ENCODE data around the gene NNMT. TPM values are rescaled to one million over a fixed set of nuclear protein-coding genes. Genes with fewer than 3 reads are reported as not detected.

Gene NNMT
- total RNA-seq, 2 donors from 2014 or later: 83.7 to 240 TPM

DNA sequence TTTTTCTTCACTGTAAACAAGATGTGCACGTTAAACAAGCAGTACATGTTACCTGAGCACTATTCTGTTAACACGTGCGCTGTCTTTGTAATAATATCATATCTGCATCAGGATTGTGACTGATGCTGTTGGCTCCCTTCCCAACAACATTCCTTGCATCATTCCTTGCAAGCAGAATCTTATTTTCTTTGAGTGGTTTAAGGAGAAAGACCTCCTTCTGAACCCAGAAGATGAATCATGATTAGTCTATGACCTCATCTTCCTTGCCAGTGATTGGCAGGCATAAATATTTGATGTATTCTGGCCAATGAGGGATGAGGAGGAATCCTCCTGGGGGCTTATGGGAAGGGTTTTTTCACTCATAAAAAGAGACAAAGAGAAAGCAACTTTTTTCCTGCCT lies 57.9 kb downstream of the NNMT start:
- no peaks in the 10 kb centered on the region for H3K9me3 ChIP-seq
- TF ChIP-seq, protein P1, sequence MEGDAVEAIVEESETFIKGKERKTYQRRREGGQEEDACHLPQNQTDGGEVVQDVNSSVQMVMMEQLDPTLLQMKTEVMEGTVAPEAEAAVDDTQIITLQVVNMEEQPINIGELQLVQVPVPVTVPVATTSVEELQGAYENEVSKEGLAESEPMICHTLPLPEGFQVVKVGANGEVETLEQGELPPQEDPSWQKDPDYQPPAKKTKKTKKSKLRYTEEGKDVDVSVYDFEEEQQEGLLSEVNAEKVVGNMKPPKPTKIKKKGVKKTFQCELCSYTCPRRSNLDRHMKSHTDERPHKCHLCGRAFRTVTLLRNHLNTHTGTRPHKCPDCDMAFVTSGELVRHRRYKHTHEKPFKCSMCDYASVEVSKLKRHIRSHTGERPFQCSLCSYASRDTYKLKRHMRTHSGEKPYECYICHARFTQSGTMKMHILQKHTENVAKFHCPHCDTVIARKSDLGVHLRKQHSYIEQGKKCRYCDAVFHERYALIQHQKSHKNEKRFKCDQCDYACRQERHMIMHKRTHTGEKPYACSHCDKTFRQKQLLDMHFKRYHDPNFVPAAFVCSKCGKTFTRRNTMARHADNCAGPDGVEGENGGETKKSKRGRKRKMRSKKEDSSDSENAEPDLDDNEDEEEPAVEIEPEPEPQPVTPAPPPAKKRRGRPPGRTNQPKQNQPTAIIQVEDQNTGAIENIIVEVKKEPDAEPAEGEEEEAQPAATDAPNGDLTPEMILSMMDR (IDR thresholded peaks at IDR 0.05): no peak
- H3K4me1 ChIP-seq: no peaks in the 10 kb centered on the region
- no peaks in the 10 kb centered on the region for H3K27me3 ChIP-seq
- no peak for DNase-seq (ENCODE audit: low spot score)
- H3K27ac ChIP-seq: no peak overlapping the region
- H3K36me3 ChIP-seq: no peaks in the 10 kb centered on the region
- no peak overlapping the region for H3K4me3 ChIP-seq

DNA sequence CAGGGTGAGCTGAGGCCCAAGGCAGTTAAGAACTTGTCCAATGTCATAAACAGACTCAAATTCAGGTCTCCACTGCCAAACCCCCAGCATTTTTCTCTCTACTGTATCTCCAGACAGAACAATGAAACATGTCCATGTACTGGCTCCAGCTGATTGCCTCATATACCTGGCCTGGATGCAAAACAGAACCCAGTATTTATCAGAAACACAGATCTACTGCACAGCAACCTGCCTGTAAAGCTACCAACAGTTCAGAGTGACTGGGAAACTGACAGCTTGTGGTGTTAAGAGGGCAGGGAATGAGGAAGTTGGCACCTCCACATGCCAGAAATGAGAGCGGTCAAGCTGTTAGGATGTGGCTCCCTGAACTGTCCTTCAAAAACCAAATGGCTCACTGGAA lies 62.5 kb downstream of the NNMT start:
- no peak for DNase-seq (ENCODE audit: low spot score)
- TF ChIP-seq, protein P1 (IDR thresholded peaks at IDR 0.05): no peak
- Histone ChIP-seq H3K4me3 (no peak overlapping the region), H3K27me3 (no peaks in the 10 kb centered on the region), H3K36me3 (no peaks in the 10 kb centered on the region), H3K4me1 (no peaks in the 10 kb centered on the region), H3K27ac (no peak overlapping the region), H3K9me3 (no peaks in the 10 kb centered on the region)

DNA sequence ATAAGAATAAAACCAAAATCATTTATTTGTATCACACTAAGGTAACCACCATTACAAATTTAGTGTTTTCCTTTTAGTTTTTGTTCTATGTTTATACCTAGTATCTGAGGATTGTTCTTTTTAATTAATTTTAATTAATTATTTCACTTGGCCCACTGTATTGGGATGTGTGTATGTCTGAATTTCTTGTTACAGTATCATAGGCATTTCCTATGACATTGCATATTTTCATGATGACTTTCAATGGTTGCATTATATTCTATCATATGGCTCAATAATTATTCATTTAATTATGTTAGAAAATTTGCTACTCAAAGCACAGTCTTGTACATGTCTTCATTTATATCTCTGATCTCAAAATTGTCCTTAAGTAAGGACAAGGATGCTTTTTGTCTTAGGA lies 63.1 kb downstream of the NNMT start:
- no peak overlapping the region for H3K27ac ChIP-seq
- no peak for DNase-seq (ENCODE audit: low spot score)
- no peaks in the 10 kb centered on the region for H3K9me3 ChIP-seq
- H3K4me3 ChIP-seq: no peak overlapping the region
- TF ChIP-seq, protein P1 (IDR thresholded peaks at IDR 0.05): no peak
- H3K36me3 ChIP-seq: no peaks in the 10 kb centered on the region
- H3K27me3 ChIP-seq: no peaks in the 10 kb centered on the region
- no peaks in the 10 kb centered on the region for H3K4me1 ChIP-seq

DNA sequence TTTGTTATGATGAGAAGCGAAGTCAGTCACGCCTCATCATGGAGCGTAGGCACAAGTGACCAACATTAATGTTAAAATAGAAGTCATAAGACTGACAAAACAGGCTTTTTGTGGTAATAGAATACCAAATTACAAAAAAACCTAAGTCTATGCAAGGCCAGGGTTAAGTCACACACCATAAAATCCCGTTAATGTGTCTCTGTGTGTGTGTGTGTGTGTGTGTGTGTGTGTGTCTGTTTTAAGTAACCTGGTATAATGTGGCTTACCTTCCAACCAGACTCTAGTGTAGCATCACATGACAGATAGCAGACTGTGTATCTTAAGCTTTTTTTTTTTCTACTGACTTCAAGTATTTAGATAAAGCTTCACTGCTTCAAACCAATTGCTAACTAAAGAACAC lies 66.1 kb downstream of the NNMT start:
- no peak for DNase-seq (ENCODE audit: low spot score)
- TF ChIP-seq, protein P1 (IDR thresholded peaks at IDR 0.05): no peak
- Histone ChIP-seq H3K27me3 (no peaks in the 10 kb centered on the region), H3K4me1 (no peaks in the 10 kb centered on the region), H3K27ac (no peak overlapping the region), H3K4me3 (no peak overlapping the region), H3K9me3 (no peaks in the 10 kb centered on the region), H3K36me3 (no peaks in the 10 kb centered on the region)

DNA sequence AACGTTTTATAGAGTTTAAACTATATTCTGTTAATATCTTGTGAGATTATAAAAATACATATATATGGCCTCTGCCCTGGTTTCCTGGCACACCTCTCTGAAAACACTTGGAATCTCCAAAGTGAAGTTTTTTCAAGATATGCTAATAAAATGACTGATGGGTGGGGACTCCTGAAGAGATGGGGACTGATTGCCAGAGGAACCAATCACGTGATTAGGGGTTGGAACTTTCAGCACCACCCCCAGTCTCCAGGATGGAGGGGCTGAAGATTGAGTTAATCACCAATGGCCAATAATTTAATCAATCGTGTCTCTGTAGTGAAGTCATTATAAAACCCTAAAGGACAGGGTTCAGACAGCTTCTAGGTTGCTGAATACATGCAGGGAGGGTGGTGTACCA lies 66.8 kb downstream of the NNMT start:
- Histone ChIP-seq H3K27me3 (no peaks in the 10 kb centered on the region), H3K36me3 (no peaks in the 10 kb centered on the region), H3K4me3 (no peak overlapping the region), H3K9me3 (no peaks in the 10 kb centered on the region), H3K27ac (no peak overlapping the region), H3K4me1 (no peaks in the 10 kb centered on the region)
- DNase-seq (ENCODE audit: low spot score): no peak
- TF ChIP-seq, protein P1 (IDR thresholded peaks at IDR 0.05): no peak

Other genes starting within 250 kb of the NNMT start
- 100 to 1,000 TPM in 1 of 2 donors, 10 to 100 TPM in 1; 65.5 to 101 TPM for gene ZBTB16, start 236.7 kb upstream of the NNMT start, total RNA-seq
- gene C11orf71, start 104.1 kb downstream of the NNMT start, total RNA-seq: 10 to 100 TPM in 1 of 2 donors, 1 to 10 TPM in 1; 6.5 to 10.2 TPM
- 10 to 100 TPM; 12.1 to 13.2 TPM for gene RBM7, start 104.3 kb downstream of the NNMT start, total RNA-seq
- gene REXO2, start 143.1 kb downstream of the NNMT start, total RNA-seq: 100 to 1,000 TPM; 129 to 144 TPM

All from right atrium auricular region (tissue), 2 donors.